GM12874 (cell line): Measurements from ENCODE around the gene CCDC188.

ENCODE experiments used
- CTCF ChIP-seq: IDR thresholded peaks from 2 replicates; pipeline ENCODE4 v1.5.1; 2011; ENCODE audit warnings: low read depth, mild to moderate bottlenecking, control low read depth, low read length, moderate library complexity; ENCODE audit not compliant: insufficient read depth

CCDC188 gene

GRCh38 chr22:20188567-20188877 lies 37.7 kb upstream of the CCDC188 start:
- no peak for TF ChIP-seq CTCF

GRCh38 chr22:20187777-20188566 lies 37.1 kb upstream of the CCDC188 start:
- TF ChIP-seq CTCF, result no peak

- TF ChIP-seq CTCF, result no peak
Measured at GRCh38 chr22:20186871-20187546, 36.2 kb upstream of the CCDC188 start.

GRCh38 chr22:20186183-20186870 lies 35.5 kb upstream of the CCDC188 start:
- 0 out of 2 replicates have a peak, but pooled peaks have one; percentile 5 for TF ChIP-seq CTCF

- TF ChIP-seq CTCF, result no peak
Measured at GRCh38 chr22:20185750-20186149, 34.9 kb upstream of the CCDC188 start.

GRCh38 chr22:20184501-20185165 lies 33.8 kb upstream of the CCDC188 start:
- TF ChIP-seq CTCF, result no peak

GRCh38 chr22:20183823-20184222 lies 33.0 kb upstream of the CCDC188 start:
- TF ChIP-seq CTCF, result no peak
